Neural progenitor cell (in vitro differentiated cells): ENCODE results near the gene WDR7.

Experiments
- EZH2 ChIP-seq: fragments of 200-600 bp; sonication (generic); IDR thresholded peaks from 2 replicates; pipeline ENCODE4 v1.6.1; 2017; ENCODE audit warnings: antibody characterized with exemption, mild to moderate bottlenecking, moderate library complexity
- EZH2phosphoT487 ChIP-seq: fragments of 200-600 bp; sonication (generic); IDR thresholded peaks from 2 replicates; pipeline ENCODE4 v1.6.1; 2017; ENCODE audit warnings: antibody characterized with exemption
- TF ChIP-seq, protein P1 (sequence below): fragments of 200-600 bp; sonication (generic); IDR thresholded peaks from 2 replicates; pipeline ENCODE4 v1.5.1; 2017; ENCODE audit warnings: antibody characterized with exemption, mild to moderate bottlenecking

DNA sequence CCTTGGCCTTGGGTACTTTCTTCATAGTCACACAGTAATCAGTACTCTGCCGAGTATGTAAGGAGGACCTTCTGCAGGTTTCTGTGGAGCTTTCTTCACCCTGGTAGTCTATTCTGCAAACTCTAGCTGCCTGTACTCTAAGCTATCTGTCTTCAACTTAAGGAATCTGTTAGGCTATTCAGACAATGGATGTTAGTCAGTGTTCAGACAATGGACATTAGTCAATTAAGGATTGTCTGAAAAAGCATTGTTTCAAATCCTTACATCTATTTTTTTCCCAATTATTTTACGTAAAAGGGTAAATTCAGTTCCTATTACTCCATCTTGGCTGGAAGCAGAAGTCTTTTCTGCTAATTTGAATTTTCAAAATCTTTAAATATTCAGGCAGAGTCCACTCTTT, 75.7 kb downstream of the WDR7 start:
- TF ChIP-seq, protein P1, sequence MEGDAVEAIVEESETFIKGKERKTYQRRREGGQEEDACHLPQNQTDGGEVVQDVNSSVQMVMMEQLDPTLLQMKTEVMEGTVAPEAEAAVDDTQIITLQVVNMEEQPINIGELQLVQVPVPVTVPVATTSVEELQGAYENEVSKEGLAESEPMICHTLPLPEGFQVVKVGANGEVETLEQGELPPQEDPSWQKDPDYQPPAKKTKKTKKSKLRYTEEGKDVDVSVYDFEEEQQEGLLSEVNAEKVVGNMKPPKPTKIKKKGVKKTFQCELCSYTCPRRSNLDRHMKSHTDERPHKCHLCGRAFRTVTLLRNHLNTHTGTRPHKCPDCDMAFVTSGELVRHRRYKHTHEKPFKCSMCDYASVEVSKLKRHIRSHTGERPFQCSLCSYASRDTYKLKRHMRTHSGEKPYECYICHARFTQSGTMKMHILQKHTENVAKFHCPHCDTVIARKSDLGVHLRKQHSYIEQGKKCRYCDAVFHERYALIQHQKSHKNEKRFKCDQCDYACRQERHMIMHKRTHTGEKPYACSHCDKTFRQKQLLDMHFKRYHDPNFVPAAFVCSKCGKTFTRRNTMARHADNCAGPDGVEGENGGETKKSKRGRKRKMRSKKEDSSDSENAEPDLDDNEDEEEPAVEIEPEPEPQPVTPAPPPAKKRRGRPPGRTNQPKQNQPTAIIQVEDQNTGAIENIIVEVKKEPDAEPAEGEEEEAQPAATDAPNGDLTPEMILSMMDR = no peak
- TF ChIP-seq EZH2 (no peak), EZH2phosphoT487 (no peak)
